Measurements from ENCODE around the gene ZNF740. TPM values are rescaled to one million over a fixed set of nuclear protein-coding genes. Genes with fewer than 3 reads are reported as not detected.

Gene ZNF740
- total RNA-seq, 2 donors from 2014 or later, result 10.1 to 21.4 TPM

DNA sequence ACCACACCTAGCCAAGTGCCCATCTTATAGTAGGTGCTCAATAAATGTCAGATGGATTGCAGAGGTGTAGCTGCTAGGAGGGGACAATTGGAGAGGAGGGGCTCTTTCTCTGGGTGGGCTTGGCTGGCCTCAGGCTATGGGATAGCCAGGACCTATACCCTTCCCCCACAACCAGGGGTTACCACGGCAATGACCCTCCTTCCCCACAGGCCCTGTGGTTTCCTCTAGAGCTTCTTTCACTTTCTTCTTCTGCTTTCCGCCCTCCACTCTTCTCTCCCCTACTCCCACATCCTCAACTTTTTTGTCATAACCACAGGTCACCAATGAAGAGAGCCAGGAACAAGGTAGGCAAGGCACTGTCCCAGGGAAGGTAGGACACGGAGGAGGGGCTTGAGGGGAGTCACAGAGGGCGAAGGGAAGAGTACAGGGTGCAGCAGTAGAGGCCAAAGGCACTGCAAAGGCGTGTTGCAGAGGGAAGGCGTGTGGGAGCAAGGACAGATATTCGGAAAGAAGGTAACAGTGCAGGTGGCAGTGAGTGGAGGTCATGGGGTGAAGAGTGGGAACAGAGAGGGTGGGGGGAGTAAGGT lies 28.4 kb downstream of the ZNF740 start:
- no peaks in the 10 kb centered on the region for H3K27me3 ChIP-seq
- no peak for ATAC-seq

DNA sequence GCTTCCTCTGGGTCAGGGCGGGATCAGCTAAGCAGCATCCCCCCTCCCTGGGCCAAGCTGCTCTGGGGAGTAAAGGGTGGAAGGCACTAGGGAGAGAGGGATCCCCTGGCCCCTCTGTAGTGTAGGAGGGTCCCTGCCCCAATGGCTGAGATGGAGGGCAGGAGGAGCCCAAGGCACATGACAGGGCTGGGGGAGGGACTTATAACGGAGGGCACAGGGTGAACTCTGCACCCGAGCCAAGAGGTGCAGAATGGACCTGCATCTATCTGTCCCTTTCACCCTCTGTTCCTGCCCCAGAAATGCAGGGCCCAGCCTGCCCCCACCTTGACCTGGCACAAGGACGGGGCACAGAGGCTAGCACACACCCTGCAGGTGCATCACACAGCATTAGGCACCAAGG lies 30.3 kb downstream of the ZNF740 start:
- no peak for ATAC-seq
- Histone ChIP-seq H3K27ac (no peak overlapping the region), H3K4me3 (no peak overlapping the region), H3K9me3 (no peaks in the 10 kb centered on the region), H3K27me3 (no peaks in the 10 kb centered on the region), H3K4me1 (peaks cover 8% of the 10 kb centered on the region), H3K36me3 (replicated peaks in 1 of 2; ENCODE audit: insufficient read depth in 1 of 2, low read depth in 2 of 2) (peaks cover 0 to 6% of the 10 kb centered on the region in 2 donors)
- no peak for DNase-seq
- intact Hi-C loops (cut with DNase I), result loop anchor here (5.0 kb wide), 2 partner anchors 46 to 76 kb away; no protein-coding TSS in a partner anchor
- TF ChIP-seq, protein P1, sequence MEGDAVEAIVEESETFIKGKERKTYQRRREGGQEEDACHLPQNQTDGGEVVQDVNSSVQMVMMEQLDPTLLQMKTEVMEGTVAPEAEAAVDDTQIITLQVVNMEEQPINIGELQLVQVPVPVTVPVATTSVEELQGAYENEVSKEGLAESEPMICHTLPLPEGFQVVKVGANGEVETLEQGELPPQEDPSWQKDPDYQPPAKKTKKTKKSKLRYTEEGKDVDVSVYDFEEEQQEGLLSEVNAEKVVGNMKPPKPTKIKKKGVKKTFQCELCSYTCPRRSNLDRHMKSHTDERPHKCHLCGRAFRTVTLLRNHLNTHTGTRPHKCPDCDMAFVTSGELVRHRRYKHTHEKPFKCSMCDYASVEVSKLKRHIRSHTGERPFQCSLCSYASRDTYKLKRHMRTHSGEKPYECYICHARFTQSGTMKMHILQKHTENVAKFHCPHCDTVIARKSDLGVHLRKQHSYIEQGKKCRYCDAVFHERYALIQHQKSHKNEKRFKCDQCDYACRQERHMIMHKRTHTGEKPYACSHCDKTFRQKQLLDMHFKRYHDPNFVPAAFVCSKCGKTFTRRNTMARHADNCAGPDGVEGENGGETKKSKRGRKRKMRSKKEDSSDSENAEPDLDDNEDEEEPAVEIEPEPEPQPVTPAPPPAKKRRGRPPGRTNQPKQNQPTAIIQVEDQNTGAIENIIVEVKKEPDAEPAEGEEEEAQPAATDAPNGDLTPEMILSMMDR (IDR thresholded peaks at IDR 0.05), result no peak
- no peak for TF ChIP-seq POLR2A (IDR thresholded peaks at IDR 0.05)
- WGBS, 2 donors, result 75 to 85% methylated on average over 4 of the region's 4 CpGs

More for the DNA sequence above, 28.4 kb downstream of the ZNF740 start:
- Histone ChIP-seq H3K27ac (no peak overlapping the region), H3K4me3 (no peak overlapping the region), H3K4me1 (peaks cover 8% of the 10 kb centered on the region), H3K9me3 (no peaks in the 10 kb centered on the region), H3K36me3 (replicated peaks in 1 of 2; ENCODE audit: insufficient read depth in 1 of 2, low read depth in 2 of 2) (peaks cover 0 to 6% of the 10 kb centered on the region in 2 donors)
- DNase-seq, result no peak
- WGBS, 2 donors, result 43 to 65% methylated on average over 7 of the region's 7 CpGs
- TF ChIP-seq, protein P1 (IDR thresholded peaks at IDR 0.05), result no peak
- TF ChIP-seq POLR2A (IDR thresholded peaks at IDR 0.05), result no peak
- intact Hi-C loops (cut with DNase I), result no loop called here

DNA sequence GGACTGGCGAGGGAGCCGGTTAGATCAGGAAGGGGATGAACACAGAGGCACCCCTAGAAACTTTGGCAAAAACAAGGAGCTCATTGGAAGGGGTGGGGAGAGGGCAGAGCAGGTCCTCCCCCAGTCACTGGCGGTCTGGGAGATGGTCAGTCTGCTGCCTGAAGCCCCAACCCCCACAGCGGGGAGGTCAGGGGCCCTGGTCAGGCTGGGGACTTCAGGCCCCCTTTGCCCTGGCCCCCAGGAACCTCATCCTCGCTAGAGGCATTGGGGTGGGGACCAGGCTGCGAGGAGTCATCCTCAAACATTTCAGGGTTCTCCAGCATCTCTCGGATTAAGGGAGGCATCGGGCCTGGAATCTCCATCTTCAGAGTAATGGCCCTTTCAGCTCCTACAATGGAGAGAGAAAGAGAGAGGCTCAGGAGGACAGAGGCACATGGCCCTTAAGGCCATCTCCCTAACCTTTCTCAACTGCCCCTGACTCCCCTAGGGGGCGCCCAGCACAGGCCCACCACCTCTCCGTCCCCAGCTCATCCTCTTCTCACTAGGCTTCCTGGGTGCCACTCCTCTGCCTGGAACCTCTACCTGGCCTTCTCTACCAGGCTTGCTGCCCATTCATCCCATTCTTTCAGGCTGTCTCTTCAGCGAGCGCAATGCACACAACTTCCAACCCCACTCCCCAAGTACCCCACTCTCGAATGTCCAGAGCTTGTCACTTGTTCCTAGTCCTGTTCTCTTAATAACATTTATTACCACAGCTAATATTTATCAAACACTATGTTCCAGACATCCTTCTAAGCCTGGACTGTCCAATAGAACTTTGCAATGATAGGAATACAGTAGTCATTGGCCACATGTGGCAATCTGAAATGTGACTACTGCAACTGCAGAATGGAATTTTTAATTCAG lies 31.2 kb downstream of the ZNF740 start:
- DNase-seq (peak in 1 of 4 donors; percentile 36), ATAC-seq (no peak)
- no peaks in the 10 kb centered on the region for H3K27me3 ChIP-seq
- H3K9me3 ChIP-seq, result no peaks in the 10 kb centered on the region
- intact Hi-C loops (cut with DNase I), result loop anchor here (5.0 kb wide), 2 partner anchors 46 to 76 kb away; no protein-coding TSS in a partner anchor
- H3K36me3 ChIP-seq (replicated peaks in 1 of 2; ENCODE audit: insufficient read depth in 1 of 2, low read depth in 2 of 2), result peaks cover 0 to 6% of the 10 kb centered on the region in 2 donors
- H3K4me1 ChIP-seq, result peaks cover 8% of the 10 kb centered on the region
- 86 to 89% methylated on average over 11 to 13 of the region's 13 CpGs for WGBS, 2 donors
- TF ChIP-seq, protein P1 (IDR thresholded peaks at IDR 0.05), result peak in 3 of 7 experiments; percentile 1 to 31 (median 31)
- no peak for TF ChIP-seq POLR2A (IDR thresholded peaks at IDR 0.05)
- no peak overlapping the region for H3K4me3 ChIP-seq
- H3K27ac ChIP-seq, result no peak overlapping the region

DNA sequence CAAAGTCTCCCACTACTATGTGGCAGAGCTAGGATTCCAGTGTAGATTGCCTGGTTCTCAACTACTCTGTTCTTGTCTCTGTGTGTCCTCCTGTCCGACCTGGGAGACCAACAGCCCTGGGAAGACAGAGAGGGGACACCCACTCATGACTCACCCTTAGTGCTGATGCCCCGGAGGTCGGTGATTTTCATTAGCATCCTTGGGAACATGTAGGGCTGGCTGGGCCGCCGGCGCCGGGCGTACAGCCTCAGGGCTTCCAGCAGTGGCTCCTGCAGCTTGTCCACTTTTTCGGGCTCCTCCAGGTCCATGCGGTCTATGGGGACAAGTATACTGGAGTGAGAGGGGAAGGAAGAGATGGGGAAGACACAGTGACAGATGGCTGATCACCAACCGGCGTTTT lies 32.4 kb downstream of the ZNF740 start:
- Histone ChIP-seq H3K4me1 (peaks cover 19% of the 10 kb centered on the region), H3K4me3 (no peak overlapping the region), H3K27me3 (no peaks in the 10 kb centered on the region), H3K9me3 (no peaks in the 10 kb centered on the region), H3K36me3 (replicated peaks in 1 of 2; ENCODE audit: insufficient read depth in 1 of 2, low read depth in 2 of 2) (peaks cover 0 to 6% of the 10 kb centered on the region in 2 donors), H3K27ac (no peak overlapping the region)
- intact Hi-C loops (cut with DNase I), result loop anchor here (5.0 kb wide), 2 partner anchors 44 to 74 kb away; no protein-coding TSS in a partner anchor
- WGBS, 2 donors, result 37 to 57% methylated on average over 5 to 12 of the region's 12 CpGs
- ATAC-seq, result no peak
- no peak for DNase-seq
- no peak for TF ChIP-seq POLR2A (IDR thresholded peaks at IDR 0.05)
- TF ChIP-seq, protein P1 (IDR thresholded peaks at IDR 0.05), result no peak

All from body of pancreas (tissue), 4 donors.